IMR-90 (cell line): Measurements from ENCODE around the gene PSORS1C2. TPM values are rescaled to one million over a fixed set of nuclear protein-coding genes. Genes with fewer than 3 reads are reported as not detected.
A peak's percentile ranks its signal among the peaks of the same experiment; 100 is the strongest.

ENCODE experiments used
- ATAC-seq: fragments of 200-7000 bp; cut with Tn5 transposase; 2 replicates; pipeline ENCODE4 v1.9.1; 2020; ENCODE audit warnings: low read depth, mild to moderate bottlenecking, moderate library complexity
- BruUV-seq: library from RNA; stranded (reverse); fragments of 400-500 nt; replicated peaks from 2 replicates; lab custom pipeline; 2021; lab: Mats Ljungman, UMichigan
- CTCF ChIA-PET: fragments of 300-600 bp; formaldehyde crosslinking; extraction: SDS; loops from one replicate; lab custom pipeline; 2021; ENCODE audit warnings: antibody characterized with exemption; lab: Yijun Ruan, JAX
- POLR2A ChIA-PET: fragments of 300-600 bp; sonication (Branson Sonifier 250); formaldehyde crosslinking; loops from one replicate; lab custom pipeline; 2022; ENCODE audit warnings: antibody characterized with exemption; ENCODE audit not compliant: unreplicated experiment; lab: Charles Lee
- DNase-seq: peaks from one replicate; pipeline ENCODE4 v3.0.0; 2013
- H2AFZ ChIP-seq: replicated peaks from 2 replicates; pipeline ENCODE3; 2013; ENCODE audit warnings: low read length, mild to moderate bottlenecking; ENCODE audit not compliant: poor library complexity
- H2AK5ac ChIP-seq: 2 replicates; pipeline ENCODE4 v1.6.1; 2013; ENCODE audit warnings: low read depth, low read length, inconsistent platforms
- H2AK9ac ChIP-seq: replicated peaks from 2 replicates; pipeline ENCODE3; 2013; ENCODE audit warnings: mild to moderate bottlenecking, low read depth, low read length, moderate library complexity; ENCODE audit not compliant: poor library complexity
- H2BK120ac ChIP-seq: 2 replicates; pipeline ENCODE4 v1.6.1; 2013; ENCODE audit warnings: low read depth, low read length, inconsistent platforms
- H2BK15ac ChIP-seq: 3 replicates; pipeline ENCODE4 v1.6.1; 2013; ENCODE audit warnings: low read depth, low read length, inconsistent platforms
- H2BK20ac ChIP-seq: 2 replicates; pipeline ENCODE4 v1.6.1; 2013; ENCODE audit warnings: low read depth, mild to moderate bottlenecking, inconsistent platforms, low read length, moderate library complexity
- H2BK5ac ChIP-seq: 2 replicates; pipeline ENCODE4 v1.6.1; 2013; ENCODE audit warnings: mild to moderate bottlenecking, low read depth, low read length, inconsistent platforms; ENCODE audit not compliant: poor library complexity, severe bottlenecking
- H3K14ac ChIP-seq: replicated peaks from 2 replicates; pipeline ENCODE4 v1.6.1; 2013; ENCODE audit warnings: low read depth, low read length, inconsistent platforms
- H3K18ac ChIP-seq: 2 replicates; pipeline ENCODE4 v1.6.1; 2013; ENCODE audit warnings: low read depth, low read length, control low read depth
- H3K23ac ChIP-seq: 2 replicates; pipeline ENCODE4 v1.6.1; 2013; ENCODE audit warnings: low read depth, low read length, inconsistent platforms
- H3K27ac ChIP-seq: 2 replicates; pipeline ENCODE4 v1.5.1; 2013; ENCODE audit warnings: mild to moderate bottlenecking, control low read depth, low read length; ENCODE audit not compliant: insufficient read depth
- H3K27me3 ChIP-seq: 2 replicates; pipeline ENCODE4 v1.6.1; 2013; ENCODE audit warnings: low read length; ENCODE audit not compliant: control insufficient read depth, insufficient read depth
- H3K36me3 ChIP-seq: 2 replicates; pipeline ENCODE4 v1.6.1; 2013; ENCODE audit warnings: low read length, mixed read lengths; ENCODE audit not compliant: control insufficient read depth, insufficient read depth
- H3K4ac ChIP-seq: 2 replicates; pipeline ENCODE4 v1.6.1; 2013; ENCODE audit warnings: low read depth, low read length, inconsistent platforms
- H3K4me1 ChIP-seq: 2 replicates; pipeline ENCODE4 v1.6.1; 2013; ENCODE audit warnings: low read length, mixed read lengths; ENCODE audit not compliant: control insufficient read depth, insufficient read depth
- H3K4me2 ChIP-seq: 2 replicates; pipeline ENCODE4 v1.6.1; 2013; ENCODE audit warnings: low read depth, mild to moderate bottlenecking, control low read depth, low read length, moderate library complexity
- H3K4me3 ChIP-seq: 2 replicates; pipeline ENCODE4 v1.5.1; 2013; ENCODE audit warnings: low read depth, mild to moderate bottlenecking, control low read depth, low read length, moderate library complexity; ENCODE audit not compliant: insufficient read depth
- H3K56ac ChIP-seq: 2 replicates; pipeline ENCODE4 v1.6.1; 2013; ENCODE audit warnings: low read length, inconsistent platforms; ENCODE audit not compliant: insufficient read depth; ENCODE audit errors: extremely low read depth
- H3K79me1 ChIP-seq, 2 experiments: 2 replicates each; pipeline ENCODE4 v1.6.1; 2013; ENCODE audit warnings: low read length in 2 of 2, inconsistent platforms in 1 of 2, low read depth in 1 of 2
- H3K9ac ChIP-seq: 2 replicates; pipeline ENCODE4 v1.6.1; 2013; ENCODE audit warnings: low read depth, low read length, control low read depth
- H3K9me1 ChIP-seq: 2 replicates; pipeline ENCODE4 v1.6.1; 2013; ENCODE audit warnings: low read length, inconsistent platforms; ENCODE audit not compliant: insufficient read depth
- H3K9me3 ChIP-seq: 2 replicates; pipeline ENCODE4 v1.6.1; 2013; ENCODE audit warnings: low read length; ENCODE audit not compliant: control insufficient read depth, insufficient read depth
- H4K20me1 ChIP-seq: 2 replicates; pipeline ENCODE4 v1.6.1; 2013; ENCODE audit warnings: low read length, inconsistent platforms; ENCODE audit not compliant: insufficient read depth
- H4K5ac ChIP-seq: 2 replicates; pipeline ENCODE4 v1.6.1; 2013; ENCODE audit warnings: mild to moderate bottlenecking, low read depth, low read length, control low read depth
- H4K8ac ChIP-seq, 2 experiments: 2 replicates each; pipeline ENCODE4 v1.6.1; 2013; ENCODE audit warnings: low read depth in 2 of 2, low read length in 2 of 2, control low read depth in 1 of 2, inconsistent platforms in 1 of 2
- H4K91ac ChIP-seq: 2 replicates; pipeline ENCODE4 v1.6.1; 2013; ENCODE audit warnings: low read depth, low read length, inconsistent platforms; ENCODE audit not compliant: insufficient read depth
- CEBPB ChIP-seq: IDR thresholded peaks from 2 replicates; pipeline ENCODE4 v1.6.1; 2012; ENCODE audit warnings: low read depth, low read length, improper control_type of control experiment
- CHD1 ChIP-seq: IDR thresholded peaks from 2 replicates; pipeline ENCODE4 v1.6.1; 2012; ENCODE audit warnings: low read depth, low read length, improper control_type of control experiment
- FOS ChIP-seq: fragments of 150-350 bp; IDR thresholded peaks from 2 replicates; pipeline ENCODE4 v1.6.1; 2016; ENCODE audit warnings: low read depth, low read length
- POLR2A ChIP-seq: IDR thresholded peaks from 2 replicates; pipeline ENCODE4 v1.6.1; 2012; ENCODE audit warnings: mild to moderate bottlenecking, low read depth, low read length
- dilution Hi-C: fragments of 300-500 bp; cut with HindIII; formaldehyde crosslinking; loops from one replicate; pipeline ENCODE4 v1.14.3; 2018; ENCODE audit warnings: low sequenced_read_pairs; ENCODE audit not compliant: unreplicated experiment
- in situ Hi-C: fragments of 300-500 bp; cut with MboI; formaldehyde crosslinking; loops from 3 replicates; pipeline ENCODE4 v1.14.3; 2019; ENCODE audit warnings: low sequenced_read_pairs, inconsistent platforms, mixed read lengths
- intact Hi-C: fragments of 100-400 bp; cut with micrococcal nuclease; formaldehyde crosslinking; loops from 2 replicates; pipeline ENCODE4 v1.10.0; 2022
- polyA plus RNA-seq, 3 experiments: library from polyadenylated mRNA; depleted of rRNA; stranded (reverse); fragments of >200 nt; gene quantifications; 2 replicates each; pipeline ENCODE4 v1.2.3, GENCODE V29; 2012; ENCODE audit warnings: low replicate concordance in 1 of 3
- total RNA-seq: library from RNA; depleted of rRNA; stranded (reverse); fragments of >200 nt; gene quantifications from 2 replicates; pipeline ENCODE4 v1.2.3, GENCODE V29; 2012

Gene PSORS1C2
- total and polyA plus RNA-seq, 2 of the 4 experiments (the other 2 are of a cell fraction), result not detected

GRCh38 chr6:31163922-31164321 lies 25.1 kb upstream of the PSORS1C2 start:
- Histone ChIP-seq H3K4me2 (no peak overlapping the region), H4K91ac (no peak overlapping the region), H3K79me1 (peaks cover 8 to 33% of the 10 kb centered on the region in 2 experiments), H3K56ac (no peak overlapping the region), H3K4ac (no peak overlapping the region), H3K4me3 (no peak overlapping the region), H3K14ac (no peak overlapping the region), H3K9ac (no peak overlapping the region), H4K5ac (no peak overlapping the region), H2BK5ac (no peak overlapping the region), H3K23ac (no peak overlapping the region), H4K8ac (no peak overlapping the region), H3K9me1 (peaks cover 6% of the 10 kb centered on the region), H2AFZ (no peak overlapping the region), H4K20me1 (peaks cover 4% of the 10 kb centered on the region), H3K18ac (no peak overlapping the region), H2BK15ac (no peak overlapping the region), H2AK9ac (no peak overlapping the region), H2AK5ac (no peak overlapping the region), H2BK120ac (no peak overlapping the region), H2BK20ac (no peak overlapping the region), H3K36me3 (no peaks in the 10 kb centered on the region; the same call in 1 of the 2 replicates), H3K9me3 (no peaks in the 10 kb centered on the region), H3K27me3 (no peaks in the 10 kb centered on the region), H3K4me1 (peaks cover 6% of the 10 kb centered on the region), H3K27ac (no peak overlapping the region)
- in situ Hi-C loops (no loop called here), intact Hi-C loops (no loop called here), dilution Hi-C loops (no loop called here)
- peak; percentile 16 for DNase-seq
- ChIA-PET POLR2A (no interaction called here), CTCF (no interaction called here)
- no TSS peak for BruUV-seq
- TF ChIP-seq POLR2A, result no peak
- no peak for TF ChIP-seq CHD1
- no peak for TF ChIP-seq FOS
- 0 out of 2 replicates have a peak, but pooled peaks have one; percentile 27 for TF ChIP-seq CEBPB
- no peak for ATAC-seq
